Measurements from ENCODE around the gene MIXL1. TPM values are rescaled to one million over a fixed set of nuclear protein-coding genes. Genes with fewer than 3 reads are reported as not detected.

Gene MIXL1
- total and polyA plus RNA-seq, 2 of the 13 experiments (the other 11 are each of a cell fraction or from before 2014, with no cell fraction given), result 7.6 to 18.5 TPM

DNA sequence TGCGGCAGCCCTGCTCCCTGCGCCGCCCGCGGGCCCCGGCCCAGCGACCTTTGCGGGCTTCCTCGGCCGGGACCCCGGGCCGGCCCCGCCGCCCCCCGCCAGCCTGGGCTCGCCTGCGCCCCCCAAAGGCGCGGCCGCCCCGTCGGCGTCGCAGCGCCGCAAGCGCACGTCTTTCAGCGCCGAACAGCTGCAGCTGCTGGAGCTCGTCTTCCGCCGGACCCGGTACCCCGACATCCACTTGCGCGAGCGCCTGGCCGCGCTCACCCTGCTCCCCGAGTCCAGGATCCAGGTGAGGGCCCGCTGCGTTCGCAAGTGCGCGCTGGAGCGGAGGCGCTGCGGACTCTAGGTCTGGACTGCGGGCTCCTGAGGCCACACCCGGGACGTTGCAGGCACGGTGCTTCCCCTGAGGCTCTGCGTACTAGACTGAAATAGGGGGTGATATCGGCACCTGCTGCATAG is 351 bp downstream of the MIXL1 start (continued):
- TF ChIP-seq ZNF367 (CRISPR knock-in tag; IDR thresholded peaks at IDR 0.05; ENCODE audit: borderline replicate concordance), result no peak
- TF ChIP-seq, protein P1, sequence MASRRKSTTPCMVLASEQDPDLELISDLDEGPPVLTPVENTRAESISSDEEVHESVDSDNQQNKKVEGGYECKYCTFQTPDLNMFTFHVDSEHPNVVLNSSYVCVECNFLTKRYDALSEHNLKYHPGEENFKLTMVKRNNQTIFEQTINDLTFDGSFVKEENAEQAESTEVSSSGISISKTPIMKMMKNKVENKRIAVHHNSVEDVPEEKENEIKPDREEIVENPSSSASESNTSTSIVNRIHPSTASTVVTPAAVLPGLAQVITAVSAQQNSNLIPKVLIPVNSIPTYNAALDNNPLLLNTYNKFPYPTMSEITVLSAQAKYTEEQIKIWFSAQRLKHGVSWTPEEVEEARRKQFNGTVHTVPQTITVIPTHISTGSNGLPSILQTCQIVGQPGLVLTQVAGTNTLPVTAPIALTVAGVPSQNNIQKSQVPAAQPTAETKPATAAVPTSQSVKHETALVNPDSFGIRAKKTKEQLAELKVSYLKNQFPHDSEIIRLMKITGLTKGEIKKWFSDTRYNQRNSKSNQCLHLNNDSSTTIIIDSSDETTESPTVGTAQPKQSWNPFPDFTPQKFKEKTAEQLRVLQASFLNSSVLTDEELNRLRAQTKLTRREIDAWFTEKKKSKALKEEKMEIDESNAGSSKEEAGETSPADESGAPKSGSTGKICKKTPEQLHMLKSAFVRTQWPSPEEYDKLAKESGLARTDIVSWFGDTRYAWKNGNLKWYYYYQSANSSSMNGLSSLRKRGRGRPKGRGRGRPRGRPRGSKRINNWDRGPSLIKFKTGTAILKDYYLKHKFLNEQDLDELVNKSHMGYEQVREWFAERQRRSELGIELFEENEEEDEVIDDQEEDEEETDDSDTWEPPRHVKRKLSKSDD (CRISPR knock-in tag; IDR thresholded peaks at IDR 0.05; ENCODE audit: low read depth), result 0 out of 2 replicates have a peak, but pooled peaks have one; percentile 34
- TF ChIP-seq, protein P2, sequence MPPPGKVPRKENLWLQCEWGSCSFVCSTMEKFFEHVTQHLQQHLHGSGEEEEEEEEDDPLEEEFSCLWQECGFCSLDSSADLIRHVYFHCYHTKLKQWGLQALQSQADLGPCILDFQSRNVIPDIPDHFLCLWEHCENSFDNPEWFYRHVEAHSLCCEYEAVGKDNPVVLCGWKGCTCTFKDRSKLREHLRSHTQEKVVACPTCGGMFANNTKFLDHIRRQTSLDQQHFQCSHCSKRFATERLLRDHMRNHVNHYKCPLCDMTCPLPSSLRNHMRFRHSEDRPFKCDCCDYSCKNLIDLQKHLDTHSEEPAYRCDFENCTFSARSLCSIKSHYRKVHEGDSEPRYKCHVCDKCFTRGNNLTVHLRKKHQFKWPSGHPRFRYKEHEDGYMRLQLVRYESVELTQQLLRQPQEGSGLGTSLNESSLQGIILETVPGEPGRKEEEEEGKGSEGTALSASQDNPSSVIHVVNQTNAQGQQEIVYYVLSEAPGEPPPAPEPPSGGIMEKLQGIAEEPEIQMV (CRISPR knock-in tag; IDR thresholded peaks at IDR 0.05; ENCODE audit: low read depth), result 0 out of 2 replicates have a peak, but pooled peaks have one; percentile 26
- no peak for TF ChIP-seq ZKSCAN1 (IDR thresholded peaks at IDR 0.05; ENCODE audit: low read length)
- no peak for TF ChIP-seq PTBP1 (IDR thresholded peaks at IDR 0.05; ENCODE audit: low read depth, low read length, poor library complexity, severe bottlenecking)
- TF ChIP-seq JDP2 (CRISPR knock-in tag; IDR thresholded peaks at IDR 0.05; ENCODE audit: borderline replicate concordance), result no peak
- TF ChIP-seq CCDC6 (CRISPR knock-in tag; IDR thresholded peaks at IDR 0.05), result peak; percentile 41; the same call in 1 of the 2 replicates
- TF ChIP-seq, protein P3, sequence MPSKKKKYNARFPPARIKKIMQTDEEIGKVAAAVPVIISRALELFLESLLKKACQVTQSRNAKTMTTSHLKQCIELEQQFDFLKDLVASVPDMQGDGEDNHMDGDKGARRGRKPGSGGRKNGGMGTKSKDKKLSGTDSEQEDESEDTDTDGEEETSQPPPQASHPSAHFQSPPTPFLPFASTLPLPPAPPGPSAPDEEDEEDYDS (CRISPR knock-in tag; IDR thresholded peaks at IDR 0.05), result 0 out of 2 replicates have a peak, but pooled peaks have one; percentile 10
- TF ChIP-seq, protein P4, sequence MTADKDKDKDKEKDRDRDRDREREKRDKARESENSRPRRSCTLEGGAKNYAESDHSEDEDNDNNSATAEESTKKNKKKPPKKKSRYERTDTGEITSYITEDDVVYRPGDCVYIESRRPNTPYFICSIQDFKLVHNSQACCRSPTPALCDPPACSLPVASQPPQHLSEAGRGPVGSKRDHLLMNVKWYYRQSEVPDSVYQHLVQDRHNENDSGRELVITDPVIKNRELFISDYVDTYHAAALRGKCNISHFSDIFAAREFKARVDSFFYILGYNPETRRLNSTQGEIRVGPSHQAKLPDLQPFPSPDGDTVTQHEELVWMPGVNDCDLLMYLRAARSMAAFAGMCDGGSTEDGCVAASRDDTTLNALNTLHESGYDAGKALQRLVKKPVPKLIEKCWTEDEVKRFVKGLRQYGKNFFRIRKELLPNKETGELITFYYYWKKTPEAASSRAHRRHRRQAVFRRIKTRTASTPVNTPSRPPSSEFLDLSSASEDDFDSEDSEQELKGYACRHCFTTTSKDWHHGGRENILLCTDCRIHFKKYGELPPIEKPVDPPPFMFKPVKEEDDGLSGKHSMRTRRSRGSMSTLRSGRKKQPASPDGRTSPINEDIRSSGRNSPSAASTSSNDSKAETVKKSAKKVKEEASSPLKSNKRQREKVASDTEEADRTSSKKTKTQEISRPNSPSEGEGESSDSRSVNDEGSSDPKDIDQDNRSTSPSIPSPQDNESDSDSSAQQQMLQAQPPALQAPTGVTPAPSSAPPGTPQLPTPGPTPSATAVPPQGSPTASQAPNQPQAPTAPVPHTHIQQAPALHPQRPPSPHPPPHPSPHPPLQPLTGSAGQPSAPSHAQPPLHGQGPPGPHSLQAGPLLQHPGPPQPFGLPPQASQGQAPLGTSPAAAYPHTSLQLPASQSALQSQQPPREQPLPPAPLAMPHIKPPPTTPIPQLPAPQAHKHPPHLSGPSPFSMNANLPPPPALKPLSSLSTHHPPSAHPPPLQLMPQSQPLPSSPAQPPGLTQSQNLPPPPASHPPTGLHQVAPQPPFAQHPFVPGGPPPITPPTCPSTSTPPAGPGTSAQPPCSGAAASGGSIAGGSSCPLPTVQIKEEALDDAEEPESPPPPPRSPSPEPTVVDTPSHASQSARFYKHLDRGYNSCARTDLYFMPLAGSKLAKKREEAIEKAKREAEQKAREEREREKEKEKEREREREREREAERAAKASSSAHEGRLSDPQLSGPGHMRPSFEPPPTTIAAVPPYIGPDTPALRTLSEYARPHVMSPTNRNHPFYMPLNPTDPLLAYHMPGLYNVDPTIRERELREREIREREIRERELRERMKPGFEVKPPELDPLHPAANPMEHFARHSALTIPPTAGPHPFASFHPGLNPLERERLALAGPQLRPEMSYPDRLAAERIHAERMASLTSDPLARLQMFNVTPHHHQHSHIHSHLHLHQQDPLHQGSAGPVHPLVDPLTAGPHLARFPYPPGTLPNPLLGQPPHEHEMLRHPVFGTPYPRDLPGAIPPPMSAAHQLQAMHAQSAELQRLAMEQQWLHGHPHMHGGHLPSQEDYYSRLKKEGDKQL (CRISPR knock-in tag; IDR thresholded peaks at IDR 0.05; ENCODE audit: low read depth), result no peak
- TF ChIP-seq, protein P5, sequence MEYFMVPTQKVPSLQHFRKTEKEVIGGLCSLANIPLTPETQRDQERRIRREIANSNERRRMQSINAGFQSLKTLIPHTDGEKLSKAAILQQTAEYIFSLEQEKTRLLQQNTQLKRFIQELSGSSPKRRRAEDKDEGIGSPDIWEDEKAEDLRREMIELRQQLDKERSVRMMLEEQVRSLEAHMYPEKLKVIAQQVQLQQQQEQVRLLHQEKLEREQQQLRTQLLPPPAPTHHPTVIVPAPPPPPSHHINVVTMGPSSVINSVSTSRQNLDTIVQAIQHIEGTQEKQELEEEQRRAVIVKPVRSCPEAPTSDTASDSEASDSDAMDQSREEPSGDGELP (IDR thresholded peaks at IDR 0.05; ENCODE audit: borderline replicate concordance, low read depth), result peak; percentile 59; the same call in 1 of the 2 replicates
- TF ChIP-seq ZNF772 (CRISPR knock-in tag; IDR thresholded peaks at IDR 0.05), result peak; percentile 41; the same call in 1 of the 2 replicates
- 0 out of 2 replicates have a peak, but pooled peaks have one; percentile 28 for TF ChIP-seq NFKB2 (CRISPR knock-in tag; IDR thresholded peaks at IDR 0.05; ENCODE audit: borderline replicate concordance)
- 0 out of 2 replicates have a peak, but pooled peaks have one; percentile 15 for TF ChIP-seq ZFYVE20 (CRISPR knock-in tag; IDR thresholded peaks at IDR 0.05; ENCODE audit: borderline replicate concordance, low read depth)
- TF ChIP-seq ATF7 (IDR thresholded peaks at IDR 0.05), result no peak
- 0 out of 2 replicates have a peak, but pooled peaks have one; percentile 22 for TF ChIP-seq ATF7 (CRISPR knock-in tag; IDR thresholded peaks at IDR 0.05)
- peak; percentile 44; the same call in 1 of the 2 replicates for TF ChIP-seq SAP130 (CRISPR knock-in tag; IDR thresholded peaks at IDR 0.05; ENCODE audit: low read depth)
- TF ChIP-seq ARID2 (CRISPR knock-in tag; IDR thresholded peaks at IDR 0.05; ENCODE audit: borderline replicate concordance), result no peak
- 0 out of 2 replicates have a peak, but pooled peaks have one; percentile 37 for TF ChIP-seq FOXM1 (CRISPR knock-in tag; IDR thresholded peaks at IDR 0.05)
- TF ChIP-seq ZNF777 (CRISPR knock-in tag; IDR thresholded peaks at IDR 0.05), result peak; percentile 96
